HUES64 (cell line): Measurements from ENCODE around the gene CPAMD8.
"Not testable (repeated sequence)": the region's sequence is repeated elsewhere in the genome, so short reads cannot be mapped to it uniquely, and the experiment has no call there.

Experiments
- H3K27ac ChIP-seq: 2 replicates; pipeline ENCODE4 v1.7.0; 2013; ENCODE audit warnings: low read depth, low read length, inconsistent platforms
- H3K27me3 ChIP-seq: 2 replicates; pipeline ENCODE4 v1.6.1; 2013; ENCODE audit warnings: mild to moderate bottlenecking, low read length; ENCODE audit not compliant: insufficient read depth
- H3K36me3 ChIP-seq: 2 replicates; pipeline ENCODE4 v1.6.1; 2013; ENCODE audit warnings: mild to moderate bottlenecking, low read length; ENCODE audit not compliant: insufficient read depth
- H3K4me1 ChIP-seq: 2 replicates; pipeline ENCODE4 v1.6.1; 2013; ENCODE audit warnings: mild to moderate bottlenecking, low read length, moderate library complexity; ENCODE audit not compliant: insufficient read depth
- H3K4me3 ChIP-seq: 2 replicates; pipeline ENCODE4 v1.5.1; 2013; ENCODE audit warnings: mild to moderate bottlenecking, low read length, moderate library complexity
- H3K9ac ChIP-seq: 2 replicates; pipeline ENCODE4 v1.6.1; 2013; ENCODE audit warnings: mild to moderate bottlenecking, low read depth, low read length
- H3K9me3 ChIP-seq: 2 replicates; pipeline ENCODE4 v1.6.1; 2013; ENCODE audit warnings: low read depth, low read length; ENCODE audit not compliant: insufficient read depth
- WGBS: fragments of 150-250, 120-280 bp; methylation state at CpG from one replicate; pipeline ENCODE4 v1.1.7; 2013; ENCODE audit warnings: missing lambda C conversion rate; 5-methylcytosine and 5-hydroxymethylcytosine counted together

CPAMD8 gene

DNA sequence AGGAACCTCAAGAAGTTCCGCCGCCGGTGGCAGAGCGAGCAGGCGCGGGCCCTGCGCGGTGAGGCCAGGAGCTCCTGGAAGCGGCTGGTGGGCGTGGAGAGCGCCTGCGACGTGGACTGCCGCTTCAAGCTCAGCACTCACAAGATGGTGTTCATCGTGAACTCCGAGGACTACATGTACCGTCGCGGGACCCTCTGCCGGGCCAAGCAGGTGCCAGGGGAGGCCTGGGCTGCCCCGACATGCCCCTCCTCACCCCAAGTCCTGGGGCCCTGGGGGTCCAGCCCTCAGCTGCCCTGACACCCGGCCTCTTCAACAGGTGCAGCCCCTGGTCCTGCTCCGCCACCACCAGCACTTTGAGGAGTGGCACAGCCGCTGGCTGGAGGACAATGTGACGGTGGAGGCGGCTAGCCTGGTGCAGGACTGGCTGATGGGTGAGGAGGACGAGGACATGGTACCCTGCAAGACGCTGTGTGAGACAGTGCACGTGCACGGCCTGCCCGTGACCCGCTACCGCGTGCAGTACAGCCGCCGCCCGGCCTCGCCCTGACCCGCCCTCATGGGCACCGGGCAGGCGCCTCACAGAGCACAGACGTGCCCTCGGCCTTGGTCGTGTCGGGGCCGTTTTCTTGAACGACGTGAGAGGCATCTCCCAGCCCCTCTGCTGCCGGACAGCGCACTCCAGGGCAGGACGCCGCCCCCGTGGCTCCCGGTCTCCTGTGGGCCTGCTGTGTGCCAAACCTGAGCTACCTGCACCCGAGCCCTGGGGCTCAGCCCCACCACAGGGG is 148.2 kb downstream of the CPAMD8 start:
- peaks cover 53% of the 10 kb centered on the region for H3K36me3 ChIP-seq

DNA sequence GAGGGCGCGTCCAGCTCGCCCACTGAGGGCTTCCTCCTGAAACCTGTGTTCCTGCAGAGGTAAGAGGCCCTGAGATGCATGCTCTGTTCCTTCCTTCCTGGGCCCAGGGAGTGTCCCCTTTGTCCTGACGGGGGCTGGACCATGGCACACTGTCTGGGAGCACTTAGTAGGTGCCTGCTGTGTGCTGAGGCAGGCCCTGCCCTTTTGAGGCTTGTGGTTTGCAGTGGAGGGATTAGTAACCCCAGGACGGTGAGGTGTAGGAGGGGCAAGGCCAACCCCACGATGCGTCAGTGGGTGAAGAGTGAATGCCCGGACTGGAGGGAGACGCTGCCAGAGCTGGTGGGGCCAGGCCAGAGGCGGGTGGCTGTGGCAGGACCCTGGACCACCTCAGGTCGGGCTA is 149.0 kb downstream of the CPAMD8 start:
- Histone ChIP-seq H3K27me3 (no peaks in the 10 kb centered on the region), H3K9me3 (peaks cover 16% of the 10 kb centered on the region), H3K9ac (no peak overlapping the region), H3K4me3 (no peak overlapping the region), H3K27ac (no peak overlapping the region), H3K36me3 (peaks cover 60% of the 10 kb centered on the region), H3K4me1 (no peaks in the 10 kb centered on the region)
- 88% methylated on average over 11 of the region's 11 CpGs for WGBS

More for the DNA sequence above, 148.2 kb downstream of the CPAMD8 start:
- H3K9ac ChIP-seq: no peak overlapping the region
- no peaks in the 10 kb centered on the region for H3K4me1 ChIP-seq
- no peak overlapping the region for H3K27ac ChIP-seq
- peaks cover 18% of the 10 kb centered on the region for H3K9me3 ChIP-seq
- H3K27me3 ChIP-seq: no peaks in the 10 kb centered on the region
- 96% methylated on average over 55 of the region's 55 CpGs for WGBS
- H3K4me3 ChIP-seq: no peak overlapping the region

DNA sequence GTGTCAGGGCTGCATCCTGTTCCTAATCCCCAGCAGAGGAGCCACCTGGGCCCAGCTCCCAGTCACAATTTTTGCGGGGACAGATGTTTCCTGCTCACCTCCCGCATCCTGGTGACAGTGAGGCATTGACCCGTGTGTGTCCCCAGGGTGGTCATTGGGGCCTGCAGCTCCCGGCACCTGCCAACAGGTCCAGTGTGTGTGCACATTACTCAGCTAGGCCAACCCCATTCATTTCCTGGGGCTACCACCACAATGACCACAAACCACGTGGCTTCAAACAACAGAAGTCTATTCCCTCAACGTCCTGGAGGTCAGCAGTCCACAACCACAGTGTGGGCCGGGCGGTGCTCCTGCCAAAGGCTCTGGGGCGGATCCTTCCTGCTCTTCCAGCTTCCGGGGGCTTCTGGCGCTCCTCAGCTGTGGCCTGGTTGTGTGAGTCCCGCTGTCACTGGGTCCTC is 149.7 kb downstream of the CPAMD8 start:
- Histone ChIP-seq H3K27me3 (no peaks in the 10 kb centered on the region), H3K9ac (no peak overlapping the region), H3K9me3 (peaks cover 10% of the 10 kb centered on the region), H3K4me1 (no peaks in the 10 kb centered on the region), H3K4me3 (no peak overlapping the region), H3K27ac (no peak overlapping the region), H3K36me3 (peaks cover 66% of the 10 kb centered on the region)
- 96% methylated on average over 12 of the region's 12 CpGs for WGBS

DNA sequence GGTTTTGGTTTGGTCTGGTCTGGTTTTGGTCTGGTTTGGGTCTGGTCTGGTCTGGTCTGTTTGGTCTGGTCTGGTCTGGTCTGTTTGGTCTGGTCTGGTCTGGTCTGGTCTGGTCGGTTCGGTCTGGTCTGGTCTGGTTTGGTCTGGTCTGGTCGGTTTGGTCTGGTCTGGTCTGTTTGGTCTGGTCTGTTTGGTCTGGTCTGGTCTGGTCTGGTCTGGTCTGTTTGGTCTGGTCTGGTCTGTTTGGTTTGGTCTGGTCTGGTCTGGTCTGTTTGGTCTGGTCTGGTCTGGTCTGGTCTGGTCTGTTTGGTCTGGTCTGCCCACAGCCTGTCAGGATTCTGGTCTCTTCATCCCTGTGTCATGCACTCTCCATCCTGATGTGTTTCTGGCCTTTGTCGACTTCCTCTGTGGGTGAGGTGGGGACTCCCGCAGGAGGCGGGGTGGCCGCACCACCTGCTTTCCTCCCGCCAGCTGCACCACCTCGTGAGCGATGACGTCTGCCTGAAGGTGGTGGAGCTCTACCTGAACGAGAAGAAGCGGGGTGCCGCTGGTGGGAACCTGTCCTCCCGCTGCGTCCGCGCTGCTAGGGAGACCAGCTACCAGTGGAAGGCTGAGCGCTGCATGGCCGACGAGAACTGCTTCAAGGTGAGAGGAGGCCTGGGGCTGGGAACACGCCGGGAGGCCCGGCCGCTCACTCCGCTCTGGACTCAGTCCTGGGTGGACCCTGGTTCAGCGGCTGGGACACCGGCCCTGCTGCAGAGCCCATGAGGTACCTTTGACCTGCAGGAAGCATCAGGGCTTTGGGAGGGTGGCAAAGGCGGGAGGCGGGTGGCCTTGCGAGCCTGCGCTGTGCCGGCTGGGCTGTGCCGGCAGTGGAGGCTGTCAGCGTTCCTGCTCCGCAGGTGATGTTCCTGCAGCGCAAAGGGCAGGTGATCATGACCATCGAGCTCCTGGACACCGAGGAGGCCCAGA is 150.7 kb downstream of the CPAMD8 start:
- no peak overlapping the region for H3K9ac ChIP-seq
- WGBS: 96% methylated on average over 39 of the region's 39 CpGs
- no peak overlapping the region for H3K4me3 ChIP-seq
- no peak overlapping the region for H3K27ac ChIP-seq
- H3K27me3 ChIP-seq: no peaks in the 10 kb centered on the region
- peaks cover 2% of the 10 kb centered on the region; the same call in 1 of the 2 replicates for H3K9me3 ChIP-seq
- no peaks in the 10 kb centered on the region for H3K4me1 ChIP-seq
- peaks cover 77% of the 10 kb centered on the region for H3K36me3 ChIP-seq

DNA sequence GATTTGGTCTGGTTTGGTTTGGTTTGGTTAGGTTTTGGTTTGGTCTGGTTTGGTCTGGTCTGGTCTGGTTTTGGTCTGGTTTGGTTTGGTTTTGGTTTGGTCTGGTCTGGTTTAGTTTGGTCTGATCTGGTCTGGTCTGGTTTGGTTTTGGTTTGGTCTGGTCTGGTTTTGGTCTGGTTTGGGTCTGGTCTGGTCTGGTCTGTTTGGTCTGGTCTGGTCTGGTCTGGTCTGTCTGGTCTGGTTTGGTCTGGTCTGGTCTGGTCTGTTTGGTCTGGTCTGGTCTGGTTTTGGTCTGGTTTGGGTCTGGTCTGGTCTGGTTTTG is 151.7 kb downstream of the CPAMD8 start:
- not testable (repeated sequence) for H3K9me3 ChIP-seq, H3K9ac ChIP-seq, H3K4me1 ChIP-seq, H3K27ac ChIP-seq, H3K27me3 ChIP-seq, H3K4me3 ChIP-seq
- H3K36me3 ChIP-seq: peaks cover 78% of the 10 kb centered on the region

DNA sequence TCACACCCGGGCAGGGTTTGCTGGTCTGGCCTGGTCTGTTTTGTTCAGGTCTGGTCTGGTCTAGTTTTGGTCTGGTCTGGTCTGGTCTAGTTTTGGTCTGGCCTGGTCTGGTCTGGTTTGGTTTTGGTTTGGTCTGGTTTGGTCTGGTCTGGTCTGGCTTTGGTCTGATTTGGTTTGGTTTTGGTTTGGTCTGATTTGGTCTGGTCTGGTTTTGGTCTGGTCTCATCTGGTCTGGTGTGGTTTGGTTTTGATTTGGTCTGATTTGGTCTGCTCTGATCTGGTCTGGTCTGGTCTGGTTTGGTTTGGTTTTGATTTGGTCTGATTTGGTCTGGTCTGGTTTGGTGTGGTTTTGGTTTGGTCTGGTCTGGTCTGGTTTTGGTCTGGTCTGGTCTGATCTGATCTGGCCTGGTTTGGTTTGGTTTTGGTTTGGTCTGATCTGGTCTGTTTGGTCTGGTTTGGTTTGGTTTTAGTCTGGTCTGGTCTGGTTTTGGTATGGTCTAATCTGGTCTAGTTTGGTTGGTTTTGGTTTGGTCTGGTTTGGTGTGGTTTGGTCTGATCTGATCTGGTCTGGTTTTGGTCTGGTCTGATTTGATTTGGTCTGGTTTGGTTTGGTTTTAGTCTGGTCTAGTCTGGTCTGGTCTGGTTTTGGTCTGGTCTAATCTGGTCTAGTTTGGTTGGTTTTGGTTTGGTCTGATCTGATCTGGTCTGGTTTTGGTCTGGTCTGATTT is 152.2 kb downstream of the CPAMD8 start:
- no peaks in the 10 kb centered on the region for H3K9me3 ChIP-seq
- no peak overlapping the region for H3K4me3 ChIP-seq
- WGBS: 94% methylated on average over 1 of the region's 1 CpG
- H3K36me3 ChIP-seq: peaks cover 78% of the 10 kb centered on the region
- no peaks in the 10 kb centered on the region for H3K27me3 ChIP-seq
- no peak overlapping the region for H3K27ac ChIP-seq
- H3K9ac ChIP-seq: no peak overlapping the region
- no peaks in the 10 kb centered on the region for H3K4me1 ChIP-seq

DNA sequence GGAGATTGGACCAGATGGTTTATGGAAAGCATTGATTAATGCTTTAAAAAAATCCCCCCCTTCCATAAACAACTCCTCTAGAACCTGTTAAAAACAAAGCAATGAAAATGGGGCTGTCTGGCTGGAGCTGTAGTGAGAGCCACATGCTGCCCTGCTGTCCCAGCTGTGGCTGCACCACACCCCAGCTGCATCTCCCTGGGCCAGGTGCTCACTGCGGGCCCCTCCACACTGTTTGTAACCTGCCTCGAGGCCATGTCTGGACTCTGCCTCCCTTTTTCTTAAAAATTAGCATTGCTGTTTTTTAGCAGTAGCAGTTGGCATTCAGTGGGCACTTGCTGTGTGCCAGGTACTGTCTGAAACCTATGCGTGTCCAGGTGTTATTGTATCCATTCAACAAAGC is 153.0 kb downstream of the CPAMD8 start:
- Histone ChIP-seq H3K9me3 (no peaks in the 10 kb centered on the region), H3K27me3 (no peaks in the 10 kb centered on the region), H3K9ac (no peak overlapping the region), H3K4me3 (no peak overlapping the region), H3K36me3 (peaks cover 78% of the 10 kb centered on the region), H3K27ac (no peak overlapping the region), H3K4me1 (no peaks in the 10 kb centered on the region)
- 93% methylated on average over 3 of the region's 3 CpGs for WGBS

DNA sequence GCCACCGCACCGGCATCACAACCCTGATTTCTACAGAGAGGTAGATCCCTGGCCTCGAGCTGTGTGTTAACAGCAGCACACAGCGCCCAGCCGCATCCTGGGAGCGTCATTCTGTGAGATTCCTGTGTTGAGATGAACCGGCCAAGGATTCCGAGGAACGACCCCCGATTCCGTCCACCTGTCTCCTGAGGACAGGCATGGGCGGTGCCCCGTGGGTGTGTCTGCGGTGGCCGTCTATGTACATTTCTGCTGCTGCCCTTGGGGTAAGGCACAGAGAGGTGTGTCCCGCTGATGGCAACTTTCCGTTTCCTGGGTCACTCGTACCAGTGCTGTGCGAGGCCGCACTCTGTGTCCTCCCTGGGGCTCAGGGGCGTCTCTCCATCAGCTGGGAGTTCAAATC is 153.9 kb downstream of the CPAMD8 start:
- Histone ChIP-seq H3K27me3 (no peaks in the 10 kb centered on the region), H3K36me3 (peaks cover 78% of the 10 kb centered on the region), H3K27ac (no peak overlapping the region), H3K9me3 (no peaks in the 10 kb centered on the region), H3K4me1 (no peaks in the 10 kb centered on the region), H3K4me3 (no peak overlapping the region), H3K9ac (no peak overlapping the region)
- WGBS: 96% methylated on average over 21 of the region's 21 CpGs

DNA sequence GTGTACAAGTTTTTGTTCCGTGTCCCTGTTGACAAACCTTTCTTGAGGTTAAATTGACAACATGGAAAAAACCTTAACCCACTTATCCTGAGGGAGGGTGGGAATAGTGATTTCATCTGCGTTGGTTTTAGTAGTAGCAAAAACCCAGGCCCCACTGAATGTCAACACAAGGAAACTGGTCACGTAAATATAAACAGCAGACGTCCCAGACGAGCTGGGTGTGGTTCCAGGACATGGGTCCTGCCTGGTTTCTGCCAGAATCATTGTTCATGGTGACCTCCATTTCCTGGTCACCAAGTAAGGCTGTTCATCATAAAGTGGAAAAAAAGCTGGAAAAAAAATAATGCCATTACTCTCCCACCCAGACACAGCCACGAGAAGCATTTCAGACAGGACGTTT is 154.7 kb downstream of the CPAMD8 start:
- H3K9ac ChIP-seq: no peak overlapping the region
- H3K9me3 ChIP-seq: no peaks in the 10 kb centered on the region
- no peaks in the 10 kb centered on the region for H3K4me1 ChIP-seq
- no peaks in the 10 kb centered on the region for H3K27me3 ChIP-seq
- peaks cover 78% of the 10 kb centered on the region for H3K36me3 ChIP-seq
- 96% methylated on average over 7 of the region's 7 CpGs for WGBS
- H3K4me3 ChIP-seq: no peak overlapping the region
- H3K27ac ChIP-seq: no peak overlapping the region

DNA sequence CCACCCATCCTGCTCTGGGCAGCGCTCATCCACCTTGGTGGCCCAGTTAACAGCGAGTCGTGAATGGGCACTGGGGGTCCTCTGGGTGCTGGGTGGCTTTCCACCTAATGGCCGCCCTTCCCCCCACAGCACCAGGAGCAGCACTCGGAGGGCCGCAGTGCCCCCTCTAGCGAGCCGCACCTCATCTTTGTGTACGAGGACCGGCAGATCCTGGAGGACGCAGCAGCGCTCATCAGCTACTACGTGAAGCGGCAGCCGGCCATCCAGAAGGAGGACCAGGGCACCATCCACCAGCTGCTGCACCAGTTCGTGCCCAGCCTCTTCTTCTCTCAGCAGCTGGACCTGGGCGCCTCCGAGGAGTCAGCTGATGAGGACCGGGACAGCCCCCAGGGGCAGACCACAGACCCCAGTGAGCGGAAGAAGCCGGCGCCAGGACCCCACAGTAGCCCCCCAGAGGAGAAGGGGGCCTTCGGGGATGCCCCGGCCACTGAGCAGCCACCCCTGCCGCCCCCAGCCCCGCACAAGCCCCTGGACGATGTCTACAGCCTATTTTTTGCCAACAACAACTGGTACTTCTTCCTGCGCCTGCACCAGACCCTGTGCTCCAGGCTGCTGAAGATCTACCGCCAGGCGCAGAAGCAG is 157.2 kb downstream of the CPAMD8 start:
- peaks cover 91% of the 10 kb centered on the region for H3K36me3 ChIP-seq
- H3K4me3 ChIP-seq: no peak overlapping the region
- H3K27ac ChIP-seq: no peak overlapping the region
- no peak overlapping the region for H3K9ac ChIP-seq
- no peaks in the 10 kb centered on the region for H3K9me3 ChIP-seq
- no peaks in the 10 kb centered on the region for H3K27me3 ChIP-seq
- WGBS: 96% methylated on average over 30 of the region's 30 CpGs
- no peaks in the 10 kb centered on the region for H3K4me1 ChIP-seq
